Measurements from ENCODE around the gene ALB. TPM values are rescaled to one million over a fixed set of nuclear protein-coding genes. Genes with fewer than 3 reads are reported as not detected.

ALB gene
- total and polyA plus RNA-seq, 8 donors: 0.99 to 111 (median 4.1) TPM; not detected in 1

DNA sequence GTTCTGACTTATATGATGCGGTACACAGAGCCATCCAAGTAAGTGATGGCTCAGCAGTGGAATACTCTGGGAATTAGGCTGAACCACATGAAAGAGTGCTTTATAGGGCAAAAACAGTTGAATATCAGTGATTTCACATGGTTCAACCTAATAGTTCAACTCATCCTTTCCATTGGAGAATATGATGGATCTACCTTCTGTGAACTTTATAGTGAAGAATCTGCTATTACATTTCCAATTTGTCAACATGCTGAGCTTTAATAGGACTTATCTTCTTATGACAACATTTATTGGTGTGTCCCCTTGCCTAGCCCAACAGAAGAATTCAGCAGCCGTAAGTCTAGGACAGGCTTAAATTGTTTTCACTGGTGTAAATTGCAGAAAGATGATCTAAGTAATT is 16.5 kb downstream of the ALB start:
- Histone ChIP-seq H3K4me3 (no peak overlapping the region), H3K9me3 (no peaks in the 10 kb centered on the region), H3K36me3 (no peaks in the 10 kb centered on the region), H3K27ac (no peak overlapping the region), H3K4me1 (no peaks in the 10 kb centered on the region), H3K27me3 (no peaks in the 10 kb centered on the region)
- DNase-seq: no peak
- TF ChIP-seq, protein P1, sequence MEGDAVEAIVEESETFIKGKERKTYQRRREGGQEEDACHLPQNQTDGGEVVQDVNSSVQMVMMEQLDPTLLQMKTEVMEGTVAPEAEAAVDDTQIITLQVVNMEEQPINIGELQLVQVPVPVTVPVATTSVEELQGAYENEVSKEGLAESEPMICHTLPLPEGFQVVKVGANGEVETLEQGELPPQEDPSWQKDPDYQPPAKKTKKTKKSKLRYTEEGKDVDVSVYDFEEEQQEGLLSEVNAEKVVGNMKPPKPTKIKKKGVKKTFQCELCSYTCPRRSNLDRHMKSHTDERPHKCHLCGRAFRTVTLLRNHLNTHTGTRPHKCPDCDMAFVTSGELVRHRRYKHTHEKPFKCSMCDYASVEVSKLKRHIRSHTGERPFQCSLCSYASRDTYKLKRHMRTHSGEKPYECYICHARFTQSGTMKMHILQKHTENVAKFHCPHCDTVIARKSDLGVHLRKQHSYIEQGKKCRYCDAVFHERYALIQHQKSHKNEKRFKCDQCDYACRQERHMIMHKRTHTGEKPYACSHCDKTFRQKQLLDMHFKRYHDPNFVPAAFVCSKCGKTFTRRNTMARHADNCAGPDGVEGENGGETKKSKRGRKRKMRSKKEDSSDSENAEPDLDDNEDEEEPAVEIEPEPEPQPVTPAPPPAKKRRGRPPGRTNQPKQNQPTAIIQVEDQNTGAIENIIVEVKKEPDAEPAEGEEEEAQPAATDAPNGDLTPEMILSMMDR (IDR thresholded peaks at IDR 0.05): no peak
- no peak for ATAC-seq
- intact Hi-C loops (cut with DNase I): no loop called here

DNA sequence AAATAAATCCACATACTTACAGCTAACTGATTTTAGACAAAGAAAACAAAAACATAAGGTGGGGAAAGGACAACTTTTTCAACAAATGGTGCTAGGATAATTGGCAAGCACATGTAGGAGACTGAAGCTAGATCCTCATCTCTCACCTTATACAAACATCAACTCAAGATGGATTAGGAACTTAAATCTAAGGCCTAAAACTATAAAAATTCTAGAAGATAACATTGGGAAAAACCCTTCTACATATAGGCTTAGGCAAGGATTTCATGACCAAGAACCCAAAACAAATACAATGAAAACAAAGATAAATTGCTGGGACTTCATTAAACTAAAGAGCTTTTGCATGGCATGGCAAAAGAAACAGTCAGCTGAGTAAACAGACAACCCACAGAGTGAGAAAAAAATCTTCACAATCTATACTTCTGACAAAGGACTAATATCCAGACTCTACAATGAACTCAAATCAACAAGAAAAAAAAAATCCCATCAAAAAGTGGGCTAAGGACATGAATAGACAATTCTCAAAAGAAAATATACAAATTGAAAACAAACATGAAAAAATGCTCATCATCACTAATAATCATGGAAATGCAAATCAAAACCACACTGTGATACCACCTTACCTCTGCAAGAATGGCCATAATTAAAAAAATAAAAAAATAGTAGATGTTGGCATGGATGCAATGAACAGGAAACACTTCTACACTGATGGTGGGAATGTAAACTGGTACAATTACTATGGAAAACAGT is 17.8 kb downstream of the ALB start:
- Histone ChIP-seq H3K36me3 (no peaks in the 10 kb centered on the region), H3K4me1 (no peaks in the 10 kb centered on the region), H3K4me3 (no peak overlapping the region), H3K9me3 (no peaks in the 10 kb centered on the region), H3K27ac (no peak overlapping the region), H3K27me3 (no peaks in the 10 kb centered on the region)
- DNase-seq (no peak), ATAC-seq (no peak)
- TF ChIP-seq, protein P1 (IDR thresholded peaks at IDR 0.05): no peak
- intact Hi-C loops (cut with DNase I): no loop called here

DNA sequence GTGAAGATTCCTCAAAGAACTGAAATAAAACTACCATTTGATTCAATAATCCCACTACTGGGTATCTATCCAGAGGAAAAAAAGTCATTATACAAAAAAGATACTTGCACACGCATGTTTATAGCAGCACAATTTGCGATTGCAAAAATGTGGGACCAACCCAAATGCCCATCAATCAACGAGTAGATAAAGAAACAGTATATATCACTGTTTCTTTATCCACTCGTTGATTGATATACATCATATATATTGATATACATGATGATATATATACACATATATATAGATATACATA is 18.3 kb downstream of the ALB start:
- DNase-seq (no peak), ATAC-seq (no peak)
- TF ChIP-seq, protein P1 (IDR thresholded peaks at IDR 0.05): no peak
- no peaks in the 10 kb centered on the region for H3K4me1 ChIP-seq
- H3K9me3 ChIP-seq: no peaks in the 10 kb centered on the region
- H3K36me3 ChIP-seq: no peaks in the 10 kb centered on the region
- no peak overlapping the region for H3K27ac ChIP-seq
- H3K4me3 ChIP-seq: no peak overlapping the region
- intact Hi-C loops (cut with DNase I): no loop called here
- H3K27me3 ChIP-seq: no peaks in the 10 kb centered on the region

DNA sequence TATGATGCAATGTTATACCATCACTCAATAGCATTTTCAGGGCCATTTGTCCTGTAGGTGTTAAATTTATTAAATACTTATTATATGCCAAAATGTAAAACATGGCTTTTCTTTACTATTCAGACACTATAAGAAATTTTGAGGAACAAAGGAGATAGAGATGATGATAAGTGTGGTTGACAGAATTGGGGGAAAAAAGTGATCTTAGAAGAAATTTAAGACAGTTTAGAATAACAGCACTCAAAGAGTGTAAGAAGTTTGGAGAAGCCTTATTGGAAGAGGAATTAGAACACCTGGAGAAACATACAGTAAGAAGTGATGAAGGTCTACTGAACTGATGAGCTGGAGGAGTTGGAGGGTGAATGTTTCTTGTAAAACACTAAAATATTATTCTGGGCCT is 19.1 kb downstream of the ALB start:
- H3K27me3 ChIP-seq: no peaks in the 10 kb centered on the region
- intact Hi-C loops (cut with DNase I): no loop called here
- H3K9me3 ChIP-seq: no peaks in the 10 kb centered on the region
- H3K4me3 ChIP-seq: no peak overlapping the region
- no peak for ATAC-seq
- no peak for DNase-seq
- H3K36me3 ChIP-seq: no peaks in the 10 kb centered on the region
- TF ChIP-seq, protein P1 (IDR thresholded peaks at IDR 0.05): no peak
- H3K27ac ChIP-seq: no peak overlapping the region
- H3K4me1 ChIP-seq: no peaks in the 10 kb centered on the region

DNA sequence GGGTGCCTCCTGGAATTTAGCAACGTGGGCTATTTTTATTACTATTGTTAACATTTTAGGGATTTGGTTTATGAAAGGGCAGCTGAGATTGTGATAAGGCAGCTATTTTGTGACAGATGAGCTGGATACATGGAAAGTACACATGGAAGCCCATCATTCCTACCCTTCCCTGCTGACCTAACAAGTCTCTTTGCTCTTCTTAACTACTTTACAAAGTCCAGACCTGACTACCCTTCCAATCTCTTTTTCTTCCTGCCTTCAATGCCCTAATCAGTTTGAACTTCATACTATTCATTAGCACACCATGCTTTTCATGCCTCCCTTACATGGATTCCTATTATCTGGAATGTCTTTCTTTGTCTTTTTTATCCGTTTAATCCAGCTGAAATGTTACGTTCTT is 22.6 kb downstream of the ALB start:
- no peaks in the 10 kb centered on the region for H3K27me3 ChIP-seq
- H3K4me3 ChIP-seq: no peak overlapping the region
- DNase-seq (no peak), ATAC-seq (no peak)
- intact Hi-C loops (cut with DNase I): no loop called here
- H3K9me3 ChIP-seq: no peaks in the 10 kb centered on the region
- no peak overlapping the region for H3K27ac ChIP-seq
- no peaks in the 10 kb centered on the region for H3K4me1 ChIP-seq
- TF ChIP-seq, protein P1 (IDR thresholded peaks at IDR 0.05): no peak
- H3K36me3 ChIP-seq: no peaks in the 10 kb centered on the region
